GM12892 (cell line): Measurements from ENCODE around the gene CEACAM5.

Experiments
- POLR2A ChIP-seq: IDR thresholded peaks from 2 replicates; pipeline ENCODE4 v1.6.1; 2011; ENCODE audit warnings: low read depth, low read length, control low read depth
- POLR2AphosphoS5 ChIP-seq: IDR thresholded peaks from 2 replicates; pipeline ENCODE4 v1.6.1; 2011; ENCODE audit warnings: low read depth, low read length, control low read depth

DNA sequence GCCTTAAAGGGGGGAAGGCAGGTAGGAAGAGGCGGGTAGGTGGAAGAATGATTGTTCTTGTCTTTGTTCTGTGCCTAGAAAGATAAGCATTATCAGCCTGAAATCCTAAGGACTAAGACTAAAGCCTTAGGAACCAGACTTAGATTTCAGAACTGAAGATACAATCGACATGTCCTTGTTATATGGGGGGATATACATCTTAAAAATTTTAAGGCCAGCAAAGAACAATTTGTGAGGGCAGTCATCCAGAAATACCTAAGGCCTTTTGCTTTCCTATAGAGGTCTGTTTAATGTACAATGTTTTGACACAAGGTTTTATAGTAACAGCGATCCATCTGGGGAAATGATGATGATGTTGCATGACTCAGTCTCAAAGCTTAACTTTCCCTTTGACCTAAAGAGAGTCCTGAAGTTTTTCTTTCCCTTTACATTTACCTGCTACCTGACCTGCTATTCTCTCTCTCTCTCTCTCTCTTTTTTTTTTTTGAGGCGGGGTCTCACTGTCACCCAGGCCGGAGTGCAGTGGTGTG, 26.7 kb downstream of the CEACAM5 start:
- TF ChIP-seq POLR2AphosphoS5: no peak
- TF ChIP-seq POLR2A: no peak
